Fibroblast of peridontal ligament (primary cell): ENCODE measurements around the gene CPNE5.

Source experiments
- DNase-seq: peaks from one replicate; pipeline ENCODE4 v3.0.0-alpha.2; 2010; ENCODE audit errors: extremely low read depth

Gene CPNE5

DNA sequence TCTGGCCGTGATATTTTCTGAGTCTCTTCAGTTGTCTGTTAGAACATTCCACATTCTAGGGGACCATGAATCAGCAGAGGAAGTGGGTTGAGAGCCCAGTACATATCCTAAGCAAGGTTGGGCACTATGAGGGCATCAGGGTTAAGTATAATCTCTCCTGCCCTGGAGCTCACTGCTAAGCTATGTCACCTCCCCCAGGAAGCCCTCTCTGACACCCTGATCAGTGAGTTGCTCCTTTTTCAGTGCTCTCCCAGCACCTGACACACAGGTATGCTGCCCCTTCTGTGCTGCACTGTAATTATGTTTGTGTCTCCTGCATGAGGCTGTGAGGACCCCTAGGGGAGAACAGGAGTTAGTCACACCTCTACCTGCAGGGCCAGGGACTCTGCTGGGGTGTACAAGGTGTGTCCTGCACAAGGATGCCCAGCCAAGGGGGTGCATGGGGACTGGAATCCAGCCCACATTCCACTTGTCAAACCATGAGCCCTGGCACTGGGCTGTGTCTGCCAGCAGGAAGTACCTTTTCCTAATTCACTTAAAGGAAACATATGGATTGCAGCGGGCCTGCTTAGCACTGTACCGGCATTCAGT lies 137.7 kb downstream of the CPNE5 start:
- no peak for DNase-seq

DNA sequence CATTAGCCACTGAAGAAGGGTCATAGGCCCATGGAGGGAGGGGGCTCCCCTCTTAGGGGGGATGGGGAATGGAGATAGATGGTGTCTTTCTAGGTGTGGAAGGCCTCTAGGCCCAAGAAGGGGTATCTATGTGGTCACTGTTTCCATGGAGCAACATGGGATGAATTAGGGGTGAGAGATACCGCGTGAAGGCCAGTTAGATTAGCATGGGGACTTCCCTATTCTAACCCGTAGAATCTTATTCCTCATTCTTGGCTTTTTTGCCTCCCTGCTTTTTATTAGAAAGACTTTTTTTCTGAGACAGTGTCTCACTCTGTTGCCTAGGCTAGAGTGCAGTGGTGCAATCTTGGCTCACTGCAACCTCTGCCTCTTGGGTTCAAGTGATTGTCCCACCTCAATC lies 138.4 kb downstream of the CPNE5 start:
- no peak for DNase-seq

DNA sequence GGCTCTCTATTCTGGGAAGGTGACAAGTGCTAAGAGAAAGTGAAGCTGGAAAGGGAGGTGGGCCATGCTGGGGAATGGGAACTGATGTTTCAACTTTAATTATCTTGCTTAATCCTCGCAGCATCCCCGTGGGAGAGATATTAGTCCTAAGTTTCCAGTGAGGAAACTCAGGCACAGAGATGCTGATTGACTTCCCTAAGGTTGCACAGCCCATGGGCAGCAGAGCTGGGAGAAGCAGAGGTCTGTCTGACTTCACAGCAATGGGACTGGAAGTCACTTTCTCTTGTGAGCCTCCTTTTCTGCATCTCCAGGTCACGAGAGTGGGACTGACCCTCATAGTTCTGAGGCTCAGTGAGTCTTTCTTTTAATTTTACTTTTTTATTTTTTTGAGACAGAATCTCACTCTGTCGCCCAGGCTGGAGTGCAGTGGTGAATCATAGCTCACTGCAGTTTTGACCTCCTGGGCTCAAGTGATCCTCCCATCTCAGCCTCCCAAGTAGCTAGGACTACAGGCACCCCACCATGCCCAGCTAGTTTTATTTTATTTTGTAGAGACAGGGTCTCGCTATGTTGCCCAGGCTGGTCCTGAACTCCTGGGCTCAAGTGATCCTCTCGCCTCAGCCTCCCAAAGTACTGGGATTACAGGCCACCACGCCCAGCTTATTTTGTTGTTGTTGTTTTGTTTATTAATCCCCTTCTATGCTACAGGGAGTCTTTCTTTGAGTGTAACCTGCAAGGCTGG lies 139.0 kb downstream of the CPNE5 start:
- DNase-seq, result no peak

DNA sequence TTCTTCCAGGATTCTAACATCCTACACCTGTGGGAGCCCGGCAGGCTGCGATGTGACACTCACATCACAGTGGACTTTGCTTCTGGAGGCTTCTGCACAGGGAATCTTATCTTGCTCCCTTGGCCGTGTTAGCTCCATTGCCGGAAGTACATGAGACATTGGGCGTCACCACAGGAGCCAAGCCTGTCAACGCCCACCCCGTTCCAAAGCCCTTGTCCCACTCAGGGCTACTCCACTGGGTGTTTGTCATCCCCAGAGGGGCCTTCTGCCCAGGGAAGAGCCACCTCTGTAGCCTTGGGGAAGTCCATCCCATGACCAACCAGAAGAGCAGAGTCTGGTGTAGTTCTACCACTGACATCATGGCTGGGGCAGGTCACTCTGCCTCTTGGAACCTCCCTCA lies 139.9 kb downstream of the CPNE5 start:
- DNase-seq, result no peak

DNA sequence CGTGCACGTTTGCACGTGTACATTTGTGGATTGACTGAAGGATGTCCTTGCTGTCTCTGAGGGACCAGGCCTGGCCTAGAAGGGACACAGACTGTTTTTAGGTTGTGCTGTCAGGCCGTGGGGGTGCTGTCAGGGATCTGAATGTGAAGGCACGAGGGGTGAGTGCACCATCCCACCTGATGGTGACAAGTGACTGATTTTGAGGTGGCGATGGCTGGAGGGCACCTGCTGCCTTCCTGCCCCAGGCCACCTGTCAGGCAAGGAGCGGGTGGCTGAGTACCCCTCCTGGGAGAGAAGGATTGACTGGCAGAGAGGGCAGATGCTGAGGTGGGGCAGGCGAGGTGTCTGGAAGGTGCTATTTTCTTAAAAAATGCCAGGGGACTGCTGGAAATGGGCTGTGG lies 140.4 kb downstream of the CPNE5 start:
- DNase-seq, result no peak

DNA sequence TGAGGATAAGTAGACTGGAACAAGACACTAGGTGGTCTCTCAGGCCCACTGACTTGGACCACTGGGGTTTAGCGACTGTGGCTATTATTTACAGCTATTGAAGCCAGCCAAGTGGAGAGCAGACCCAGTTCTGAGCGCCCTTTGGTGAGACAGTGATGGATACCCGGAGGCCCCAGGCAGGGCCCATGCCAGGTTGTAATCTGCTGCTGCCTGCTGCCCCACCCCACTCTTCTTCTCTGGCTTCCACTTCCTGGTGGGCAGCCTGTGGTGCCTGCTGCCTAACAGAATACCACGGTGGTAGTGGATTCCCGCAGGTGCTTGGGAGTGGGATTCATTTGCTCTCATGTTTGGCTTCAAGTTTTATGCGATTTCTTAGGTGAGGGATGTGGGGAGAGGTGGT lies 141.0 kb downstream of the CPNE5 start:
- DNase-seq, result no peak

DNA sequence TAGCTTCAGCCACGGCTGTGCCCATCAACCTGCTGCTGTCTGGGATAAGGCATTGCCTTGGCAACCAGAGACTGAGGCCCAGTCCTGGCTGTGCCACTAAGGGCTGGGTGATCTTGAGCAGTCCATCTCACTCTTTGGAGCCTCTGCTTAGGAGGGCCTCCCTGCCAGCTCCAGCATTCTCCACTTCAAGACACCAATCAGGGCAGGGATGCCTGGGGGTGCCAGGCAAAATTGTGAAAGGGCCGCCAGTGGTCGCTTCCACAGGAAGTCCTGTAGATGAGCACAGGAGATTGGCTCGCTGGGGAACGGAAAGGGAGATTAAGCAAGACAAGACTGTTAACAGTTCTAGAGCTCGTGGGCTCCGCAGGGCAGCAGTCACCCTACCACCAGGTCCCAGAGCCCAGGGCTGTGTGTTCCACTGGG lies 141.8 kb downstream of the CPNE5 start, which contains the start of gene RAB44:
RAB44 (plus strand) TSS at position 346 of the 423 bp plus-strand sequence. CDS start 6,410 bp downstream, outside the sequence.
- no peak for DNase-seq

DNA sequence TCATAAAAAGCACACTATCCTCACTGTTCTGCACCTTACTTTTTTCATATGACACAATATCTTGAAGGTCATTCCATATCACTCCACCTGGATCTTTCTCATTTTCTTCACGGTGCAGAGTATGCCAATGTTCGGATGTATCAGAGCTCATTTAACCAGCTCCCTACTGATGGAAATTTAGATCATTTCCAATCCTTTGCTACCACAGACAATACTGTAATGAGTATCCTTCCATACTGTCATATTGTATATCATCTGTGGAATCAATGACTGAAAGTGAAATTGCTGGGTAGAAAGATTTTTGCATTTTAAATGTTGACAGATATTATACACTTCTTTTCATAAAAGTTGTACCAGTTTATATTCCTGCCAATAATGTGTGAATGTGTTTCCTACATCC lies 143.8 kb downstream of the CPNE5 start:
- DNase-seq, result no peak

DNA sequence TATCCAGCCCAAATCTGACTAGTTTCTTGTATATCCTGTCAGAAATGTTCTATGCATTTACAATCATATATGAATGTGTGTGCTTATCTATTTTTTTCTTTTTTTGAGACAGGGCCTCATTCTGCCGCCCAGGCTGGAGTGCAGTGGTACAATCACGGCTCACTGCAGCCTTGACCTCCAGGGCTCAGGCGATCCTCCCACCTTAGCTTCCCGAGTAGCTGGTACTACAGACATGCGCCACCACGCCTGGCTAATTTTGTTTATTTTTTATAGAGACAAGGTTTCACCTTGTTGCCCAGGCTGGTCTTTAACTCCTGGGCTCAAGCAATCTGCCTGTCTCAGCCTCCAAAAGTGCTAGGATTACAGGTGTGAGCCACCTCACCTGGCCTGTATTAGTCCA lies 144.6 kb downstream of the CPNE5 start:
- DNase-seq, result no peak

DNA sequence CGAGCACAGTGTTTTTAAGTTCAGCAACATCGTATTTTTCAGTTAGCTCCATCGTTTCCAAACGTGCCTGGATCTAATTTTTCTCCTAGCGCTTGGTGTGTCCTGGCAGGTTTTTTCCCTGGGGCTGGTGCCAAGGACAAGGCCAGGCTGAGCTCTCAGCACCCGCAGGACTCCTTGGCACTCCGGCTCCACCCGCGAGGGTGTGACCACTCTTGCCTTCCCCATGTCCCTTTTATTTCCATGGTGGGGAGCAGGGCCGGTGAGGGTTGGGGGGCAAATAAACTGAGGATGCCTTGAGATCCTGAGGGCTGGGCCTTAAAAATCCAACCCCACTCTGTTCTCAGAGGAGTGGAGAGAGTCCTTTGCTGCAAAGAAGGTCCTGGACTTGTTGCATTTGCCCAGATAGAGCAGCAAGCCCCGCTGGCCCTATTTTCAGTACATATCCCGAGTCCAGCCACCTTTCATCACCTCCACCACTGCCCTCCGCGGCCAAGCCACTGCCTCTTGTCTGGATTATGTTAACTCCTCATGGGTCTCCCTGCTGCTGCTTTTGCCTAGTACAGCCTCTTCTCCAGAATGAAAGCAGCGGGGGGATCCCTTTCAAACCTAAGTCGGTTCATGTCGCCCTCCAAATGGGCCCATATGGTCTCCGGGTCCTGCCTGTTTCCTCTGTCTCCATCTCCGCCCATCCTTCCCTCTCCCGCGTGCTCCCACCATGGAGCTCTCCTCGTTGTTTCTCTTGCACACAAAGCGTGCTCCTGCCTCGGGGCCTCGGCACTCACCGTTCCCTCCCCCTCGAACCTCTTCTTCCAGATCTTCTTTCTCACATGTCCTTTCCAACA lies 146.2 kb downstream of the CPNE5 start:
- DNase-seq, result no peak

DNA sequence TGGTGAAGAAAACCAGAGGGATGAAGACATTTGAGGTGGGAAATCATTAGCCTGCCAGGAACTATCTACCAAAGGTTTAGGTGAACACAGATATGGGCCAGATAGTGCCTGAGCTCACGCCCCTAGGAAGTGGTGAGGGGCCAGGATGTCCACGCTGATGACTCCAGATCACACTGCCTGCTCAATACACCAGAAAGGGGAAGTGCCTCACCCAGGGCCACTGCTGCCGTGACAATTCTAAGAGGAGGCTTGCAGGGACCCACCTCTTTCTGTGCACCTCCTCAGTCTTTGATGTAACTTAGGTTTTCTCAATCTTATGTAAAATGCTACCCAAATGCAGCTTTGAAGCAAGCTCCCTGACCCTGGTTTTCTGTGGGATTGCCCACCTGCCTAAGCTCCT lies 147.0 kb downstream of the CPNE5 start:
- DNase-seq, result no peak

DNA sequence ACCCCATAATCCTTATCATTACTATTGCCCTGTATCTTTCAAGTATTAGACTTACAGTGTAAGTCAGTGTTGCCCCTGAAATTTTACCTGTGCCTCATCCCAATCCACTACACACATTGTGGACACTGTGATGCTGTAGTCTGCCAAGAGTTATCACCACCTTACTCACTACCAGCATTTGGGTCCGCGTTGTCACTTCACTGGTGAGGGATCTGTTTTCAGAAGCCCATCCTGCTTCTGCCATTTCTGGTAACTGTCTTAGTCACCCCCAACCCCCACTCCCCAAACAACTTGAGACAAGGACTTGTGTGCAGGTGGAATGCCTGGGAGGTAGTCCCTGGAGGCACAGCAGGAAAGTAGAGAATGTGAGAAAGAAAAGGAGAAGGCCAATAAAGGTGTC lies 147.6 kb downstream of the CPNE5 start:
- DNase-seq, result no peak

DNA sequence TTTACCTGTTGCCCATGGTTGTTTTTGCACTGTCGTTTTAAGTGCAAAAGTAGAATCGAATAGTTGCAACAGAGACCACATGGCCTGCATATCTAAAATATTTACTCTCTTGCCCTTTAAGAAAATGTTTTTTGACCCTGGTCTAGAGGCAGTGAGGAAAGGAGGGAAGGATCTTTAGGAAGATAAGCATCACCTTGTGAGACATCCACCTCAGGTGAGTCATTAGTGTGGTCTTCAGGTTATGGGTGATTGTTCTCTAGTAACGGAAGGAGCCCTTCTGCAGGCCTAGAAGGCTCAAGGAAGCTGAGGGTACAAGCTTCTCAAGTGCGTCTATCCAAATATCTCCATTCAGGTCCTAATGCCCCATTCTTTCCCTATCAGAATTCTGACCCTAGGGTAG lies 148.2 kb downstream of the CPNE5 start:
- no peak for DNase-seq
